ENCODE measurements around the gene CA12.

DNA sequence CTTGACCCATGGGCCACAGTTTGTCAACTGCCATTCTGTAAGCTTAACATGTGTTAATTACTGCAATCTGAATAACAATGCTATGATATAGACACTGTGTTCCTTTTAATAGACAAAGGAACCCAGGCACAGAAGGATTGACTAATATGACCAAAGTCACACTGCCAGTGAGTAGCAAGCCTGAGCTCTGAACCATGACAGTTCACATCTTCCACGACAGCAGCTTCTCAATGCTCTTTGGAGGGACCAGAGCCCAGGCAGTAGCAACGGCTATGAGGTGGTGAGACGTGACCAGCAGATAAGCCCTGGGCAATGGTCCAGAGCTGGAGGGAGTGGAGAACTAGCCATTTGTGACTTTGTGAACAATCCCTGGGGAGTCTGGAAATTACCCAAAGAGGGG is 19.4 kb downstream of the CA12 start:
- TF ChIP-seq CTCF (IDR thresholded peaks at IDR 0.05; ENCODE audit: insufficient read depth, low read length) (no peak), SPI1 (IDR thresholded peaks at IDR 0.05; ENCODE audit: borderline replicate concordance, low read depth) (no peak)
